Activated T-helper 1 cell treated with anti-CD3 and anti-CD28 coated beads, Interleukin-2, amount 50 U/mL, for 16 hours (primary cell): ENCODE measurements around the gene MROH7.
A peak's percentile ranks its signal among the peaks of the same experiment; 100 is the strongest.

ENCODE experiments used
- DNase-seq, 2 donors: peaks; one replicate each; pipeline ENCODE4 v3.0.0-alpha.2; 2020; ENCODE audit warnings: low read depth in 1 of 2, low spot score in 1 of 2

The MROH7 gene

GRCh38 chr1:54649921-54650320 is 8.3 kb downstream of the MROH7 start:
- DNase-seq = no peak

- DNase-seq = no peak
These were observed 8.8 kb downstream of the MROH7 start for GRCh38 chr1:54650417-54650816.

GRCh38 chr1:54651608-54652007 is 10.0 kb downstream of the MROH7 start:
- DNase-seq = no peak

- no peak for DNase-seq
These were observed 10.6 kb downstream of the MROH7 start for GRCh38 chr1:54652168-54652567.

GRCh38 chr1:54653036-54653435 is 11.4 kb downstream of the MROH7 start:
- no peak for DNase-seq

GRCh38 chr1:54658164-54658913 is 16.8 kb downstream of the MROH7 start:
- no peak for DNase-seq

- DNase-seq = no peak
These were observed 22.1 kb downstream of the MROH7 start for GRCh38 chr1:54663725-54664124.

GRCh38 chr1:54664364-54664763 is 22.8 kb downstream of the MROH7 start:
- DNase-seq = no peak

- no peak for DNase-seq
These were observed 24.3 kb downstream of the MROH7 start for GRCh38 chr1:54665852-54666251.

GRCh38 chr1:54666333-54666732 is 24.7 kb downstream of the MROH7 start:
- no peak for DNase-seq

- no peak for DNase-seq
These were observed 26.2 kb downstream of the MROH7 start for GRCh38 chr1:54667797-54668196.

GRCh38 chr1:54668567-54668966 is 27.0 kb downstream of the MROH7 start:
- DNase-seq = no peak

- DNase-seq = peak; percentile 32 to 36
These were observed 30.5 kb downstream of the MROH7 start for GRCh38 chr1:54671985-54672608.

- no peak for DNase-seq
These were observed 37.4 kb downstream of the MROH7 start for GRCh38 chr1:54678776-54679643.

GRCh38 chr1:54679706-54680105 is 38.1 kb downstream of the MROH7 start:
- no peak for DNase-seq

GRCh38 chr1:54680387-54680786 is 38.8 kb downstream of the MROH7 start:
- no peak for DNase-seq

- DNase-seq = no peak
These were observed 39.8 kb downstream of the MROH7 start for GRCh38 chr1:54681358-54681757.

- DNase-seq = no peak
These were observed 41.9 kb downstream of the MROH7 start for GRCh38 chr1:54683453-54683852.

GRCh38 chr1:54685335-54685905 is 43.8 kb downstream of the MROH7 start:
- no peak for DNase-seq

- DNase-seq = no peak
These were observed 44.6 kb downstream of the MROH7 start for GRCh38 chr1:54686155-54686554.

- DNase-seq = no peak
These were observed 53.2 kb downstream of the MROH7 start for GRCh38 chr1:54694771-54695170.

GRCh38 chr1:54695221-54695620 is 53.6 kb downstream of the MROH7 start:
- no peak for DNase-seq
